Measurements from ENCODE around the gene C19orf53.
"Not testable (repeated sequence)": the region's sequence is repeated elsewhere in the genome, so short reads cannot be mapped to it uniquely, and the experiment has no call there.

Gene C19orf53

DNA sequence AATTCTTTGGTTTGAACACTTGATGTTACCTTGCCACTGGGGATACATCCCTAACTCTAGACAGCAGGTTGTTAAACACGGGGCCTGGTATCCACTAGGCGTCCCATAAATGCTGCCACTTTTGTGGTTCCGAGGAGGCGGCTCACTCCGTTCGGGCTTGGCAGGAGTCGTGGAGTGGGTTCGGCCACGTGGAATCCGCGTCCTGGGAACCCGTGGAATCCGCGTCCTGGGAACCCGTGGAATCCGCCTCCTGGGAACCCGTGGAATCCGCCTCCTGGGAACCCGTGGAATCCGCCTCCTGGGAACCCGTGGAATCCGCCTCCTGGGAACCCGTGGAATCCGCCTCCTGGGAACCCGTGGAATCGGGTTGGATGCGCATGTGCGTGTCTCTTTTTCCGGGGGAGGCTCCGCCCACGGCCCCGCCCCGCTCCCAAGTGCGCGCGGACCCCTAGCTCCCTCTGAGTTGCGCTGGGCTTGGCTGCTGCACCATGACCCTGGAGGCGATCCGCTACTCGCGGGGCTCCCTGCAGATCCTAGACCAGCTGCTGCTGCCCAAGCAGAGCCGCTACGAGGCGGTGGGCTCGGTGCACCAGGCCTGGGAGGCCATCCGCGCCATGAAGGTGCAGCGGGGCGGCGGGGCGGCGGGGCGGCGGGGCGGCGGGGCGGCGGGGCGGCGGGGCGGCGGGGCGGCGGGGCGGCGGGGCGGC lies 10.0 kb upstream of the C19orf53 start, which contains the start of gene MRI1:
MRI1 (plus strand) TSS at position 422 of the 707 bp plus-strand sequence; CDS start at position 489, 67 bp downstream.
- DNase-seq = no peak

DNA sequence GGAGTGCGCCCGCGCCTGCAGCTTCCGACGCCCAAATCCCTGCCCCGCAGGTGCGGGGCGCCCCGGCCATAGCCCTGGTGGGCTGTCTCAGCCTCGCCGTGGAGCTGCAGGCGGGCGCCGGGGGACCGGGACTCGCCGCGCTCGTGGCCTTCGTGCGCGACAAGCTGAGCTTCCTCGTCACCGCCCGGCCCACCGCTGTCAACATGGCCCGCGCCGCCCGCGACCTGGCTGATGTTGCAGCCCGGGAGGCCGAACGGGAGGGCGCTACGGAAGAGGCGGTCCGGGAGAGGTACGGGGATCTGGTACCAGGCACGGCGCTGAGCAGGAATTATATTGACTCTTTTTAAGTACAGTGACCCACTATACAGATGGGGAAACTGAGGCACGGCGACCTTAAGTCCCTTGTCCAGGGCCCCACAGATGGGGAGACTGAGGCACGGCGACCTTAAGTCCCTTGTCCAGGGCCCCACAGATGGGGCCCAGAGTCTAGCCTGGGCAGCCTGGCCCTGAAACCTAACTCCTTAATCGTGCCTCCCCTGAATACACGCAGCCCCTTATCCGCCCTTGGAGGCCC lies 9.3 kb upstream of the C19orf53 start:
- no peak for DNase-seq

DNA sequence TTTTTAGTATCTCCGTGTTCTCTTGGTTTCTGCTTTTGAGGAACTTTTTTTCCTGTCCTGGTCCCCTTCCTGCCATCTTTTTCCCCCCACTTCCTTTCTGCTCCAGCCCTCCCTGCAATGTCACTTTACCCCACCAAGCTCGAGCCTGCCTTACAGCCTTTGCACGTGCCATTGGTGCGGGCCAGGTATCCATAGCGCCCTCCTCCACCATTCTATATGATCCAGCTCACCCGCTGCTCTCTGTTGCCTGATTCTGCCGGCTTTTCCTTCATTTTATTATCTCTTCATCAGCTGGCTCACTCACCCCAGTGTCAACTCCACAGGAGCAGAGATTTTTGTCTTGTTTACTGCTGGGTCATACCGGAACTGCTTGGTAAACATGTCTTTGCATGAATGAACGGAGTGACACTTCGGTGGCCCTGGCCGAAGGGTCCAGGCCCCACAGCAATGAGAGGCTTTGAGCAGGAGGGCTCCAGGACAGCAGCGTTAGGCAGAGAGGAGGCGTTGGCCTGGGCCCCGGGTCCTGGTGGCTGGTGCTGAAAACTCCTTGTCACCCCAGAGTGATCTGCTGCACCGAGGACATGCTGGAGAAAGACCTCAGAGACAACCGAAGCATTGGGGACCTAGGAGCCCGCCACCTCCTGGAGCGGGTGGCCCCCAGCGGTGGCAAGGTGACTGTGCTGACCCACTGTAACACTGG lies 8.7 kb upstream of the C19orf53 start:
- DNase-seq = no peak

DNA sequence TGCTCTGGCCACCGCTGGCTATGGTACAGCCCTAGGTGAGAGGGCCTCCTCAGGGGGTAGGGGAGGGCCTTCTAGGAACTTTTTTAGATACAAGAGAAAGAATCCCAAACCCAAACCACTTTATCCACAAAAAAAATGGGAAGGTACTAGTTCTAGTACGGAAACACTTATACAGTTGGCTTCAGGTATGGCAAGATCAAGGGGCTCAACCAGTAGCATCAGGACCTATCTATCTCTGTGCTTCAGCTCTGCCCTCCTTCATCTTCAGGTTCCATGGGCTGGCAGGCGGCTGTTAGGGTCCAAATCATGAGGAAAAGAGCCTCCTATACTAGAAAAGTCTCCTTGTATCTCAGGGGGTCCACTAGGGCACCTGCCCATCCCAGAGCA lies 8.2 kb upstream of the C19orf53 start:
- no peak for DNase-seq

DNA sequence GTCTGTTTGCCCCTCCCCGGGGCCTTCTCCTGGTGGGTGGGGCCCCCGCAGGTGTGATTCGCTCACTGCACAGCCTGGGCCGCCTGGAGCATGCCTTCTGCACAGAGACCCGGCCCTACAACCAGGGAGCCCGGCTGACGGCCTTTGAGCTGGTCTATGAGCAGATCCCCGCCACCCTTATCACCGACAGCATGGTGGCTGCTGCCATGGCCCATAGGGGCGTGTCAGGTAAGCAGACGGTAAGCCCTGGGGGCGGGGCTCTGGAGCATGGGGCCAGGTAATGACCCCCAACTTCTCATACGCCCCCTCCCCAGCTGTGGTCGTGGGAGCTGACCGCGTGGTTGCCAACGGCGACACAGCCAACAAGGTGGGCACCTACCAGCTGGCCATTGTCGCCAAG lies 5.7 kb upstream of the C19orf53 start:
- no peak for DNase-seq

DNA sequence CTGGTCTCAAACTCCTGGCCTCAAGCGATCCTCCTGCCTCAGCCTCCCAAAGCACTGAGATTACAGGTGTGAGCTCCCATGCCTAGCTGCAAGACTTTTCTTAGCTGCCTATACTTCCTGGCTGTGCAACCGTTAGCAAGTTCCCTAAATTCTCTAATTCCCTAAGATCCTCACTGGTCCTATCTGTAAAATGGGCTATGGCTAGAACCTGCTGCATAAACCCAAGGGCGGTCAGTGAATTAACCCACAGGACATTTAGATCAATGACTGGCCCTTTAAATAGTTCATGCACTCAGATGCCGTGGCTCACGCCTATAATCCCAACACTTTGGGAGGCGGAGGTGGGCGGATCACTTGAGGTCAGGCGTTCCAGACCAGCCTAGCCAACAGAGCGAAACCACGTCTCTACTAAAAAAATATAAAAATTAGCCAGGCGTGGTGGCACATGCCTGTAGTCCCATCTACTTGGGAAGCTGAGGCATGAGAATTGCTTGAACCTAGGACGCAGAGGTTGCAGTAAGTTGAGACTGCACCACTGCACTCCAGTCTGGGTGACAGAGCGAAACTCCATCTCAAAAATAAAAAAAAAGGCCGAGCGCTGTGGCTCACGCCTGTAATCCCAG lies 4.1 kb upstream of the C19orf53 start:
- DNase-seq = no peak

DNA sequence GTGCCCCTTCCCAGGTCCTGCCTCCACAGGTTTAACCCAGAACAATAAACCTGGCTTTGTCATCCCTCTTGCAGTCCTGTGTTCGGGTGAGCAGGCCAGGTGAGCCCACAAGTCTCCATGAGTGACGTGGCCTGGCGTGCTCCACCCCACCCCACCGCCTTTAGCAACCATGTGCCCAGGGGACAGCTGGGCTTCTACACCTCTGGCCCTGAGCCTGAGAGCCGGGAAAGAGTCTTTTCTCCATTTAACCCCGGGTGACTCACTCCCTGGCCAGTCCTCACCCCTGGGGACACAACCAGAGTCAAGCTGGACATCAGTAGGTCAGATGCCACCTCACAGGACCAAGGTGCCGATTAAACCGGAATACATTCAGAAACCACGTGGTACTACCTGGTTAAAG lies 4.1 kb downstream of the C19orf53 start:
- DNase-seq = no peak

DNA sequence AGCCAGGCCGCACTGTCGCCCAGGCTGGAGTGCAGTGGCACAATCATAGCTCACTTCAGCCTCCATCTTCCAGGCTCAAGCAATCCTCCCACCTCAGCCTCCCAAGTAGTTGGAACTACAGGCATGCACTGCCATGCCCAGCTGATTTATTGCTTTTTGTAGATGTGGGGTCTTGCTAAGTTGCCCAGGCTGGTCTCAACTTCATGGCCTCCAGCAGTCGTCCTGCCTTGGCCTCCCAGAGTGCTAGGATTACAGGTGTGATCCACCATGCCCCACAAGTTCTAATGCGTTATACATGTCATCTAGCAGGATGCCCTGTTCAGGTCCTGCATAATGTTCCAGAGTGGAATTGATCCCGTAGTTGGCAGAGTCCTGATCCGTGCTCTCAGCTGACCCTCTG lies 4.6 kb downstream of the C19orf53 start:
- no peak for DNase-seq

DNA sequence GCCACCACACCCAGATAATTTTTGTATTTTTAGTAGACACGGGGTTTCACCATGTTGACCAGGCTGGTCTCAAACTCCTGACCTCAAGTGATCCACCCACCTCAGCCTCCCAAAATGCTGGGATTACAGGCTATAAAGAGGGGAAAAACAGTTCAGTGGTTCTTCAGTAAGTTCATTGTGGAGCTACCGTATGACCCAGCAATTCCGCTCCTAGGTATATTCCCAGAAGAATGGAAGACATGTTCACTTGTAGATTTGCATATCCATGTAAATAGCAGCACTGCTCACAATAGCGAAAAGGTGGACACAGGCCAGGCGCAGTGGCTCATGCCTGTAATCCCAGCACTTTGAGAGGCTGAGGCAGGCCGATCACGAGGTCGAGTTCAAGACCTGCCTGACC lies 5.5 kb downstream of the C19orf53 start:
- not testable (repeated sequence) for DNase-seq

DNA sequence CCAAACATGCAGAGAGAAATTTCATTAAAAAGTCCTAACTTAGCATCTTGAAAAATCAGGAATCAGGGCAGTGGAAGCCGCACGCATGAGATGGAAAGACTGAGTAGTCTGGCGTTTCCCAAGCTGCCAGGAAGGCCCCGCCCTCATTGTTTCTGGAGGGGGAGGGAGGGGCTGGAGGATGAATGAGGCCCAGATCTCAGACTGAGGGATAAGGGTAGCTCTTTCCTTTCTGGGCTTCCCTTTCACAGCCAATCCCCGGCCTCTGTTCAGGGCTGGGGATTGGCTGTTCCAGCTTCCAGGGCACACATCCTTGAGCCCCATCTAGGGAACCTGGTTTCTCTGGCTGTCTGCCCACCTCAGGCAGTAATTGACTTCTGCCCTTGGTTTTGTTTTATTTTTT lies 7.3 kb downstream of the C19orf53 start:
- DNase-seq = no peak

DNA sequence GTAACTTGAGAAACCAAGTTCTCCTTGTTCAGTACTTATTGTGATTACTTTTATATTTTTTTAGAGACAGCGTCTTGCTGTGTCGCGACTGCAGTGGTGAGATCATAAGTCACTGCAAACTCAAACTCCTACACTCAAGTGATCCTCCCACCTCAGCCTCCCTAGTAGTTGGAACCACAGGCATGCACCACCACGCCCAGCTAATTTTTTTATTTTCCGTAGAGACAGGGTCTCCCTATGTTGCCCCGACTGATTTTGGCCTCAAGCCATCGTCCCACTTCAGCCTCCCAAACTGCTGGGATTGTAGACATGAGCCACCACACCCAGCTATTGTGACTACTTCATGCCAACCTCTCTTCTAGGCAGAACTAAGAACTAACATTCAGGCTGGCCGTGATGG lies 8.3 kb downstream of the C19orf53 start:
- no peak for DNase-seq

DNA sequence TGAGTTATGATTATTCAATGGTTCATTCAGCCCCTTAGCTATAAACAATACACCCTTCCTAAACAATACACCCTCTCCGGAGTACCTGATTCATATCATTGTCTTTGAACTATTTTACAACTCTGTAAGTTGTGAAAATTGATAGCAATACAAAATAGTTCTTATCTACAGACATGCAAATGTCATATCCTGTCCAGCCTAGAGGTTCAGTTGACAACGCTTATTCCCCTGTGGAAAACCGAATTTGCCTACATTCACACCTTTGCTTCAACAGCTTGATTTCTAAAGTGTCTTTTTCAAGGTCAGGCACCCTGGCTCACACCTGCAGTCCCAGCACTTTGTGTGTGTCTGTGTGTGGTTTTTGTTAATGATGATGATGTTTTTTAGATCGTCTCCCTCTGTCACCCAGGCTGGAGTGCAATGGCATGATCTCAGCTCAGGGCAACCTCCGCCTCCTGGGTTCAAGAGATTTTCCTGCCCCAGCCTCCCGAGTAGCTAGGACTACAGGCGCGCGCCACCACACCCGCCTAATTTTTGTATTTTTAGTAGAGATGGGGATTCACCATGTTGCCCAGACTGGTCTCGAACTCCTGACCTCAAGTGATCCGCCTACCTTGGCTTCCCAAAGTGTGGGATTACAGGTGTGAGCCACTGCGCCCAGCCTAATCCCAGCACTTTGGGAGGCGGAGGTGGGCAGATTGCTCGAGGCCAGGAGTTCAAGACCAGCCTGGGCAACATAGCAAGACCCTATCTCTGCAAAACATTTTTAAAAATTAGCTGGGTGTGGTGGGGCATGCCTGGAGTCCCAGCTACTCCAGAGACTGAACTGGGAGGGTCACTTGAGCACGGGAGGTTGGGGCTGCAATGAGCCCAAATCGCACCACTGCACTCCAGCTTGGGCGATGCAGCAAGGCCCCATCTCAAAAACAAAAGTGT lies 9.6 kb downstream of the C19orf53 start:
- no peak for DNase-seq

DNA sequence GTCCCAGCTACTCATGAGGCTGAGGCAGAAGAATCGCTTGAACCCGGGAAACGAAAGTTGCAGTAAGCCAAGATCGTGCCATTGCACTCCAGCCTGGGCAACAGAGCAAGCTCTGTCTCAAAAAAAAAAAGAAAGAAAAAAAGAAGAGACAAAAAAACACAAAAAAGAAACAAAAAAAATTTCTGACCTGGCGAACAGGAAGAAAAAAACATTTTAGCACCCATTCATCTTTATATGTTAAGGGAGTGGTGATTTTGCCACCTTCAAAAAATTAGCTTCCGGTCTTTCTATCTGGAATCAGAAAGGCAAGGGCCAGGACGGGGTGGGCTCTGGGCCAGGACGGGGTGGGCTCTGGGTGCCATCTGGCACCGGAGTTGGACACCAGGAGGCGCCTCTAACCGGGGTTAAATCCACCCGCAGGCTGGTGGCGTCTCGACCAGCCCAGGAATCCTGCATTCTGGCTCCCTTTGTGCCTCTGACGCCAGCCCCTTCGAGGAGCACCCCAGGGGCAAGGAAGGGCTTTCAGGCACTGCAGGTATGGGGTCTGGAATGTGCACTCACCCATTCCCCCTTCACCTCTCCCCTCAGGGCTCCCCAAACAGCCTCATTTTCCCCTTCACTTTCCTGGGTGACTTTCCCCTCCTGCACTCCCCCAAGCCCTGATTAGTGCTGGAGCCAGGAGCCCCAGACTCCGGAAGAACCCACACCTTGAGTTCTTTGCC lies 10.6 kb downstream of the C19orf53 start:
- DNase-seq = no peak

DNA sequence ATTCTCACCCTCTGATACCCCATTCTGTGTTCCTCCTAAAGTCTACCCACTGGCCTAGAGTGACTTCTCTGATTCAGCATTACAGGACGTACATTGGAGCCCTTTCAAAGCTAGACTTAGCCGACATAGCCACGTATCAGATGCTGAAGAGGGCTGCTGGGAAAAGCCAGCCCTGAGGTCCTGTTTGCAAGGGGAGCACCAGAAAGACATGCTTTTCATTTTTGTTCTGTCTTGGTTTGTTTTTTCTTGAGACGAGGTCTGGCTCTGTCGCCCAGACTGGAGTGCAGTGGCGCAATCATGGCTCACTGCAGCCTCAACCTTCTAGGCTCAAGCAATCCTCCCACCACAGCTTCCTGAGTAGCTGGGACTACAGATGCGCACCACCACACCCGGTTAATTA lies 14.7 kb downstream of the C19orf53 start:
- DNase-seq = no peak

DNA sequence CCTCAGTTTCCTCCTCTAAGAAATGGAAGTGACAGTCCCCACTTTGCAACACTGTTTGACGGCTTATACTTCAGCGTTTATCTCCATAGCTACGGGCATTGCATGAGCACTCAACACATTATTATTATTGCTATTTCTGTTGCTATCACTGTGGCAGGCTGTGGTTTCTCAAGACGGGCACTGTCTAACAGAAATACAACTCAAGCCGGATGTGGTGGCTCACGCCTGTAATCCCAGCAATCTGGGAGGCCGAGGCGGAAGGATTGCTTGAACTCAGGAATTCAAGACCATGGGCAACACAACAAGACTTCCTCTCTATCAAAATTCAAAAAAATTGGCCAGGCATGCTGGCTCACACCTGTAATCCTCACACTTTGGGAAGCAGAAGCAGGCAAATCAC lies 16.1 kb downstream of the C19orf53 start:
- DNase-seq = no peak

DNA sequence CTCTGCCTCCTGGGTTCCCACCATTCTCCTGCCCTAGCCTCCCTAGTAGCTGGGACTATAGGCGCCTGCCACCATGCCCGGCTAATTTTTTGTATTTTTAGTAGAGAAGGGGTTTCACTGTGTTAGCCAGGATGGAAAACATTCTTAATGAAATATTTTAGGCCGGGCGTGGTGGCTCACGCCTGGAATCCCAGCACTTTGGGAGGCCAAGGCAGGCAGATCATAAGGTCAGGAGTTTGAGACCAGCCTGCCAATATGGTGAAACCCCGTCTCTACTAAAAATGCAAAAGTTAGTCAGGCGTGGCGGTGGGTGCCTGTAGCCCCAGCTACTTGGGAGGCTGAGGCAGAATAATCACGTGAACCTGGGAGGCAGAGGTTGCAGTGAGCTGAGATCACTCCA lies 19.1 kb downstream of the C19orf53 start:
- DNase-seq = not testable (repeated sequence)

DNA sequence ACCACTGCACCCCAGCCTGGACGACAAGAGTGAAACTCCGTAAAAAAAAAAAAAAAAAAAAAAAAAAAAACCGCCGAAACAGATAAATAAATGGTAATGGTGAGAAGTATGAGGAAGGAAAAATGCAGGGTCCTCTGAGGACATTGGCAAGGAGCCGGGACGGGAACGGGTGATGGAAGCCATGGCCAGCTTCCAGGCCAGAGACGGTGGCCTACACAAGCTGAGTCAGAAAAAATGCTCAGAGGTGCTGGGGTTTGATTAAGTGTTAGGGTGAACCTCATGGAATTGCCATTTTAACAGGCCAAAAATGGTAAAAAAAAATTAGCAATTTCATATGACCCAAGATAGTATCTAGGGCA lies 20.1 kb downstream of the C19orf53 start:
- DNase-seq = no peak

DNA sequence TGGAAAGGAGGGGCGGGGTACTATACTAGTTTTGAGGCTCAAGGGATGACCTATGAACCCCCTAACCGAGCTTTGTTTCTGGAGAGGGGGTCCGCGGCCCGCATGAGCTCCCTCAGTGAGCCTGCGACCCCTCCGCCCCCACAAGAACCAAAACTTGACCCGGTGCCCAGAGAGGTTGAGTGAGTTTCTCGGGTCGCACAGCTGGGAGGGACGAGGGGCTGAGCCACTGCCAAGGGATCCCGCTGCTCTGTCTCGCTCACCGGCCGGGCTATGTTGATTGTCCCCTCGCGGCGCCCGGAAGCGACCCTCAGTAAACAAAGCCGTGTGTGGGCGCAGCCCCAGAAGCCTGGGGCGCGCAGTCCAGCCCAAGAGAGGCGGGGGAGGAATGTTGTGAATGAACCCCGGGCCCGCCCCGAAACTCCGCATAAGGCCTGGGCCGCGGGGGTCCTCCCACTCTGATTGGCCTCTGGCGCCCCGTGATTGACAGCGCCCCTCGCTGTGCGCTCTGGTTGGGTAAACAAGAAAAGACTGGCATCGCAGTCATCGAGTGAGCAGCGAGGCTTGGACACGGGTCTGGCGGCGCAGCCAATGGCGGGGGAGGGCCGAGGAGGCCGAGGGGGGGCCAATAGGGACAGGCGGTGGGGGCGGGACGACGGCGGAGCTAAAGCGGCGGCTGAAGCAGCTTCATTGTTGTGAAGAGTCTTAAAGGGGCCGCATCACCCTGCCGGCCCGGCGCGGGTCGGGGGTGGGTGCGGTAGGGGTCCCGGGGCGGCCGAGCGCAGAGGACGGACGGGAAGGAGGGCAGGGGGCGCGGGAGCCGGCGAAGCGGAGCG lies 20.7 kb downstream of the C19orf53 start, which contains the start of gene ZSWIM4:
ZSWIM4 (plus strand) TSS at position 687 of the 833 bp plus-strand sequence. CDS start 206 bp downstream, outside the sequence.
- peak; percentile 94 for DNase-seq

DNA sequence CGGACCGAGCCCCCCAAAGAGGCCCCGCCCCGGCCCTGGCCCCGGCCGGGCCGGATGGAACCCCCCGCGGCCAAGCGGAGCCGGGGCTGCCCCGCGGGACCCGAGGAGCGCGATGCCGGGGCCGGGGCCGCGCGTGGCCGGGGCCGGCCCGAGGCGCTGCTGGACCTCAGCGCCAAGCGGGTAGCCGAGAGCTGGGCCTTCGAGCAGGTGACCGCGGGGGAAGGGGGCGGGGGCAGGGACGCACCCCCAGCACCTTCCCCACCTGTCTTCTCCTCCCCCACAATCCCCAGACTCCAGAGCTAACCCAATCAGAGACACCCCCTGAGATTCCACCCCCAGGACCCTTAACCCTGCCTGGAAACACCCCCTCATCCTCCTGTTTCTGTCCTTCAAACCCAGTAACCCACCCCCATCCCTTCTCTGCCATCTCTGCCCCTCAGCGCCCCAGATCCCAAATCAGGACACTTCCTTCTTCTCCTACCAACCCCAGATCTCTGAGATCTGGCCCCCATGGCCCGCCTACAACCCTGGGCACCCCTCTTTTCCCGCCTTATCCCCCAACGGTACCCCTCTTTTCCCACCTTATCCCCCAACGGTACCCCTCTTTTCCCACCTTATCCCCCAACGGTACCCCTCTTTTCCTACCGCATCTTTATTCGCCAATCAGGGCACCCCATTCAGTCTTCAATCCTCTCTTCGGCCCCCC lies 21.5 kb downstream of the C19orf53 start:
- no peak for DNase-seq
